ENCODE results near the gene NCOR1. TPM values are rescaled to one million over a fixed set of nuclear protein-coding genes. Genes with fewer than 3 reads are reported as not detected.

Gene NCOR1
- total and polyA plus RNA-seq, 2 of the 13 experiments (the other 11 are each of a cell fraction or from before 2014, with no cell fraction given) = 57.0 to 71.7 TPM

DNA sequence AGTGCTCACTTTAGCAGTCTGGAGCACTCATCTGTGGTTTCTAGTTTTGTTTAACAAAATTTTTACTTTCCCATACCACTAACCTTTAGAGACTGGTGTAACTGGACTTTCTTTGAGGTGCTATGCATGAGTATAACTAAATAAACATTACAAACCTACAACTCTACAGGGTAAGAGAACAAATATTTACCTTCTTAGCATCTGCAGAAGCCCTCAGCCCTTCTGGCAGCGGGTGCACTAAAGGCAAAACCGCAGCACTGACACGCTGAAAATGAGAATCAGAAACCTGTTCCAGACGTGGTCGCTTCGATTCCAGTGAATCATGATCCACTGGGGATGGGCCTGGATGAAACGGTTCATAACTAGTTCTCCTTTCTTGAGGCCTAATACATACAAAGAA, 43.7 kb downstream of the NCOR1 start:
- intact Hi-C loops (cut with micrococcal nuclease; ENCODE audit: unreplicated experiment) (no loop called here), in situ Hi-C loops (cut with HindIII; ENCODE audit: extremely low pct_ligation_motif_present, low pct_unique_long_range_greater_than_20kb) (no loop called here)
- Histone ChIP-seq H3K27me3 (ENCODE audit: control insufficient read depth in 1 of 2, insufficient read depth in 2 of 2, low read length in 2 of 2) (no peaks in the 10 kb centered on the region), H4K20me1 (ENCODE audit: insufficient read depth, low read length) (peaks cover 13% of the 10 kb centered on the region), H3K36me3 (replicated peaks in 1 of 2; ENCODE audit: control insufficient read depth in 1 of 2, insufficient read depth in 2 of 2, low read length in 2 of 2) (peaks cover 0 to 9% of the 10 kb centered on the region in 2 experiments; a peak in 2 of 5 replicates), H3K79me2 (ENCODE audit: insufficient read depth, low read length) (peaks cover 29% of the 10 kb centered on the region), H3K4me1 (ENCODE audit: insufficient read depth, low read length) (peaks cover 25% of the 10 kb centered on the region), H3K9ac (ENCODE audit: insufficient read depth, low read depth, low read length) (no peak overlapping the region), H3K9me3 (ENCODE audit: low read length) (no peaks in the 10 kb centered on the region), H3K4me3 (replicated peaks in 1 of 3; ENCODE audit: insufficient read depth in 1 of 3, low read depth in 2 of 3, low read length in 3 of 3) (no peak overlapping the region), H3K4me2 (ENCODE audit: low read depth, low read length) (peak overlapping the region; percentile 38), H2AFZ (ENCODE audit: low read length) (no peak overlapping the region), H3K27ac (ENCODE audit: extremely low read length, insufficient read depth, low read length) (peak overlapping the region; percentile 19)
- DNase-seq (ENCODE audit: low spot score) (peak; percentile 48), ATAC-seq (peak; percentile 78), FAIRE-seq (no peak)
- ChIA-PET POLR2A (no interaction called here), CTCF (ENCODE audit: low intra/inter-chr PET ratio, low total read pairs) (no interaction called here)
- no TSS peak for BruUV-seq (replicated peaks)
- WGBS (ENCODE audit: low lambda C conversion rate) = 13% methylated on average over 7 of the region's 7 CpGs
- TF ChIP-seq ZNF563 (CRISPR knock-in tag; IDR thresholded peaks at IDR 0.05) (no peak), ZNF230 (CRISPR knock-in tag; IDR thresholded peaks at IDR 0.05) (no peak), KLF11 (CRISPR knock-in tag; IDR thresholded peaks at IDR 0.05) (no peak), ZBTB21 (CRISPR knock-in tag; IDR thresholded peaks at IDR 0.05) (no peak), ZNF883 (CRISPR knock-in tag; IDR thresholded peaks at IDR 0.05; ENCODE audit: not compliant biosample characterization) (no peak), RELA (CRISPR knock-in tag; IDR thresholded peaks at IDR 0.05) (no peak), ZNF367 (CRISPR knock-in tag; IDR thresholded peaks at IDR 0.05; ENCODE audit: borderline replicate concordance) (no peak), SMC3 (IDR thresholded peaks at IDR 0.05; ENCODE audit: low read length) (0 out of 2 replicates have a peak, but pooled peaks have one; percentile 5), EEA1 (CRISPR knock-in tag; IDR thresholded peaks at IDR 0.05; ENCODE audit: borderline replicate concordance) (no peak), POLR2AphosphoS2 (IDR thresholded peaks at IDR 0.05; ENCODE audit: low read depth, low read length) (no peak), ISL2 (CRISPR knock-in tag; IDR thresholded peaks at IDR 0.05) (0 out of 2 replicates have a peak, but pooled peaks have one; percentile 18), PRPF4 (IDR thresholded peaks at IDR 0.05; ENCODE audit: low read depth, low read length, poor library complexity, severe bottlenecking) (no peak), ZNF260 (CRISPR knock-in tag; IDR thresholded peaks at IDR 0.05; ENCODE audit: borderline replicate concordance, low read depth) (no peak), ZNF33A (CRISPR knock-in tag; IDR thresholded peaks at IDR 0.05; ENCODE audit: borderline replicate concordance) (no peak), GATAD1 (CRISPR knock-in tag; IDR thresholded peaks at IDR 0.05) (no peak), SAP130 (CRISPR knock-in tag; IDR thresholded peaks at IDR 0.05; ENCODE audit: low read depth) (peak; percentile 58), KLF6 (CRISPR knock-in tag; IDR thresholded peaks at IDR 0.05) (no peak), CCDC6 (CRISPR knock-in tag; IDR thresholded peaks at IDR 0.05) (no peak), SOX13 (IDR thresholded peaks at IDR 0.05) (no peak), SOX13 (CRISPR knock-in tag; conservative IDR thresholded peaks at IDR 0.05 in 1 of 2, IDR thresholded peaks at IDR 0.05 in 1 of 2) (peak in 1 of 2 experiments; percentile 19; a peak in 1 of 4 replicates)
- TF ChIP-seq, protein P1, sequence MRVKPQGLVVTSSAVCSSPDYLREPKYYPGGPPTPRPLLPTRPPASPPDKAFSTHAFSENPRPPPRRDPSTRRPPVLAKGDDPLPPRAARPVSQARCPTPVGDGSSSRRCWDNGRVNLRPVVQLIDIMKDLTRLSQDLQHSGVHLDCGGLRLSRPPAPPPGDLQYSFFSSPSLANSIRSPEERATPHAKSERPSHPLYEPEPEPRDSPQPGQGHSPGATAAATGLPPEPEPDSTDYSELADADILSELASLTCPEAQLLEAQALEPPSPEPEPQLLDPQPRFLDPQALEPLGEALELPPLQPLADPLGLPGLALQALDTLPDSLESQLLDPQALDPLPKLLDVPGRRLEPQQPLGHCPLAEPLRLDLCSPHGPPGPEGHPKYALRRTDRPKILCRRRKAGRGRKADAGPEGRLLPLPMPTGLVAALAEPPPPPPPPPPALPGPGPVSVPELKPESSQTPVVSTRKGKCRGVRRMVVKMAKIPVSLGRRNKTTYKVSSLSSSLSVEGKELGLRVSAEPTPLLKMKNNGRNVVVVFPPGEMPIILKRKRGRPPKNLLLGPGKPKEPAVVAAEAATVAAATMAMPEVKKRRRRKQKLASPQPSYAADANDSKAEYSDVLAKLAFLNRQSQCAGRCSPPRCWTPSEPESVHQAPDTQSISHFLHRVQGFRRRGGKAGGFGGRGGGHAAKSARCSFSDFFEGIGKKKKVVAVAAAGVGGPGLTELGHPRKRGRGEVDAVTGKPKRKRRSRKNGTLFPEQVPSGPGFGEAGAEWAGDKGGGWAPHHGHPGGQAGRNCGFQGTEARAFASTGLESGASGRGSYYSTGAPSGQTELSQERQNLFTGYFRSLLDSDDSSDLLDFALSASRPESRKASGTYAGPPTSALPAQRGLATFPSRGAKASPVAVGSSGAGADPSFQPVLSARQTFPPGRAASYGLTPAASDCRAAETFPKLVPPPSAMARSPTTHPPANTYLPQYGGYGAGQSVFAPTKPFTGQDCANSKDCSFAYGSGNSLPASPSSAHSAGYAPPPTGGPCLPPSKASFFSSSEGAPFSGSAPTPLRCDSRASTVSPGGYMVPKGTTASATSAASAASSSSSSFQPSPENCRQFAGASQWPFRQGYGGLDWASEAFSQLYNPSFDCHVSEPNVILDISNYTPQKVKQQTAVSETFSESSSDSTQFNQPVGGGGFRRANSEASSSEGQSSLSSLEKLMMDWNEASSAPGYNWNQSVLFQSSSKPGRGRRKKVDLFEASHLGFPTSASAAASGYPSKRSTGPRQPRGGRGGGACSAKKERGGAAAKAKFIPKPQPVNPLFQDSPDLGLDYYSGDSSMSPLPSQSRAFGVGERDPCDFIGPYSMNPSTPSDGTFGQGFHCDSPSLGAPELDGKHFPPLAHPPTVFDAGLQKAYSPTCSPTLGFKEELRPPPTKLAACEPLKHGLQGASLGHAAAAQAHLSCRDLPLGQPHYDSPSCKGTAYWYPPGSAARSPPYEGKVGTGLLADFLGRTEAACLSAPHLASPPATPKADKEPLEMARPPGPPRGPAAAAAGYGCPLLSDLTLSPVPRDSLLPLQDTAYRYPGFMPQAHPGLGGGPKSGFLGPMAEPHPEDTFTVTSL (CRISPR knock-in tag; IDR thresholded peaks at IDR 0.05; ENCODE audit: borderline replicate concordance) = peak; percentile 38; the same call in 1 of the 2 replicates
- TF ChIP-seq, protein P2, sequence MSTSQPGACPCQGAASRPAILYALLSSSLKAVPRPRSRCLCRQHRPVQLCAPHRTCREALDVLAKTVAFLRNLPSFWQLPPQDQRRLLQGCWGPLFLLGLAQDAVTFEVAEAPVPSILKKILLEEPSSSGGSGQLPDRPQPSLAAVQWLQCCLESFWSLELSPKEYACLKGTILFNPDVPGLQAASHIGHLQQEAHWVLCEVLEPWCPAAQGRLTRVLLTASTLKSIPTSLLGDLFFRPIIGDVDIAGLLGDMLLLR (CRISPR knock-in tag; IDR thresholded peaks at IDR 0.05) = no peak
